ENCODE data around the gene KATNBL1. TPM values are rescaled to one million over a fixed set of nuclear protein-coding genes. Genes with fewer than 3 reads are reported as not detected.

KATNBL1 gene
- total and polyA plus RNA-seq, 9 of the 15 experiments (the other 6 are each of a cell fraction or from before 2014, with no cell fraction given): 6.6 to 46.0 (median 24.0) TPM

DNA sequence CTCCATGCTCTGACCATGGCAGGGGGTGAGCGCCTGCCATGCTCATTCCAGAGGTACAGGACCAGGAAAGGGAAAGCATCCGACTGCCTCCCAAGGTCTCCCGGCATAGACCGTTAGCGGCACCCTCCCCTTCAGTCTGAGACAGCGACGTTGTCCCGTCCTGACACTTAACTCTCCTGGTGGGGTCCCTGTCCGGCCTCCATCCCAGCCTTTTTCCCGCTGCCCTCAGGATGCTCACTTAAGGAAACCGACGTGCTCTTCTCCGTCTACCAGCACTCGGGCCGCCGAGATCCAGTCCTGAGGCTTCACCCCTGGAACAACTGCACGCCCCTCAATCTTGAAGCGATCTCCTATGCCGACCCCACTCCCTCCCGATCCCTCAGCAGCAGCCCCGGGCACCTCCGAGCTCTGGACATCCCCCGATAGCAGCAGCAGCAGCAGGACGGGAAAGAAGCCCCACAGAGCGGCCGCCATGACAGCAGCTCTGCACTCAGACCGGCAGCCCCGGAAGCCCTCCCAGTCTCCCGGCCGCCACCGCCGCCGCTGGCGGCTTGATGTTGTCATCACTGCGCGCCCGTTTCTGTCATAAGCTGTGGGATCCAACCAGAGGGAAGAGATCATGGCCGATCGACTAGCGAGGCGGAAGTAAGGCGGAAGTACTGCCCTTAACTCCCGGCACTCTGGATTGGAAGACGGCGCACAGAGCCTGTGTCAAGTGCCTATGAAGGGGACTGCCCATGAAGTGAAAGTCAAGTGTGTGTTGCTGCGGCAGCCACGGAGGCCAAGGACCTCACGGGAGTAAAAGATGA, 108.3 kb downstream of the KATNBL1 start, which contains the start of the genes EMC7 and PGBD4 (continued):
- TF ChIP-seq E2F6 (IDR thresholded peaks at IDR 0.05; ENCODE audit: borderline replicate concordance in 1 of 2, extremely low read depth in 1 of 2, insufficient read depth in 1 of 2, insufficient read length in 1 of 2, low read depth in 1 of 2, low read length in 1 of 2, poor library complexity in 1 of 2, severe bottlenecking in 1 of 2): peak; percentile 76 to 81
- TF ChIP-seq ESRRB (CRISPR knock-in tag; IDR thresholded peaks at IDR 0.05; ENCODE audit: borderline replicate concordance): no peak
- no peak for TF ChIP-seq FOXJ3 (CRISPR knock-in tag; IDR thresholded peaks at IDR 0.05)
- TF ChIP-seq, protein P1, sequence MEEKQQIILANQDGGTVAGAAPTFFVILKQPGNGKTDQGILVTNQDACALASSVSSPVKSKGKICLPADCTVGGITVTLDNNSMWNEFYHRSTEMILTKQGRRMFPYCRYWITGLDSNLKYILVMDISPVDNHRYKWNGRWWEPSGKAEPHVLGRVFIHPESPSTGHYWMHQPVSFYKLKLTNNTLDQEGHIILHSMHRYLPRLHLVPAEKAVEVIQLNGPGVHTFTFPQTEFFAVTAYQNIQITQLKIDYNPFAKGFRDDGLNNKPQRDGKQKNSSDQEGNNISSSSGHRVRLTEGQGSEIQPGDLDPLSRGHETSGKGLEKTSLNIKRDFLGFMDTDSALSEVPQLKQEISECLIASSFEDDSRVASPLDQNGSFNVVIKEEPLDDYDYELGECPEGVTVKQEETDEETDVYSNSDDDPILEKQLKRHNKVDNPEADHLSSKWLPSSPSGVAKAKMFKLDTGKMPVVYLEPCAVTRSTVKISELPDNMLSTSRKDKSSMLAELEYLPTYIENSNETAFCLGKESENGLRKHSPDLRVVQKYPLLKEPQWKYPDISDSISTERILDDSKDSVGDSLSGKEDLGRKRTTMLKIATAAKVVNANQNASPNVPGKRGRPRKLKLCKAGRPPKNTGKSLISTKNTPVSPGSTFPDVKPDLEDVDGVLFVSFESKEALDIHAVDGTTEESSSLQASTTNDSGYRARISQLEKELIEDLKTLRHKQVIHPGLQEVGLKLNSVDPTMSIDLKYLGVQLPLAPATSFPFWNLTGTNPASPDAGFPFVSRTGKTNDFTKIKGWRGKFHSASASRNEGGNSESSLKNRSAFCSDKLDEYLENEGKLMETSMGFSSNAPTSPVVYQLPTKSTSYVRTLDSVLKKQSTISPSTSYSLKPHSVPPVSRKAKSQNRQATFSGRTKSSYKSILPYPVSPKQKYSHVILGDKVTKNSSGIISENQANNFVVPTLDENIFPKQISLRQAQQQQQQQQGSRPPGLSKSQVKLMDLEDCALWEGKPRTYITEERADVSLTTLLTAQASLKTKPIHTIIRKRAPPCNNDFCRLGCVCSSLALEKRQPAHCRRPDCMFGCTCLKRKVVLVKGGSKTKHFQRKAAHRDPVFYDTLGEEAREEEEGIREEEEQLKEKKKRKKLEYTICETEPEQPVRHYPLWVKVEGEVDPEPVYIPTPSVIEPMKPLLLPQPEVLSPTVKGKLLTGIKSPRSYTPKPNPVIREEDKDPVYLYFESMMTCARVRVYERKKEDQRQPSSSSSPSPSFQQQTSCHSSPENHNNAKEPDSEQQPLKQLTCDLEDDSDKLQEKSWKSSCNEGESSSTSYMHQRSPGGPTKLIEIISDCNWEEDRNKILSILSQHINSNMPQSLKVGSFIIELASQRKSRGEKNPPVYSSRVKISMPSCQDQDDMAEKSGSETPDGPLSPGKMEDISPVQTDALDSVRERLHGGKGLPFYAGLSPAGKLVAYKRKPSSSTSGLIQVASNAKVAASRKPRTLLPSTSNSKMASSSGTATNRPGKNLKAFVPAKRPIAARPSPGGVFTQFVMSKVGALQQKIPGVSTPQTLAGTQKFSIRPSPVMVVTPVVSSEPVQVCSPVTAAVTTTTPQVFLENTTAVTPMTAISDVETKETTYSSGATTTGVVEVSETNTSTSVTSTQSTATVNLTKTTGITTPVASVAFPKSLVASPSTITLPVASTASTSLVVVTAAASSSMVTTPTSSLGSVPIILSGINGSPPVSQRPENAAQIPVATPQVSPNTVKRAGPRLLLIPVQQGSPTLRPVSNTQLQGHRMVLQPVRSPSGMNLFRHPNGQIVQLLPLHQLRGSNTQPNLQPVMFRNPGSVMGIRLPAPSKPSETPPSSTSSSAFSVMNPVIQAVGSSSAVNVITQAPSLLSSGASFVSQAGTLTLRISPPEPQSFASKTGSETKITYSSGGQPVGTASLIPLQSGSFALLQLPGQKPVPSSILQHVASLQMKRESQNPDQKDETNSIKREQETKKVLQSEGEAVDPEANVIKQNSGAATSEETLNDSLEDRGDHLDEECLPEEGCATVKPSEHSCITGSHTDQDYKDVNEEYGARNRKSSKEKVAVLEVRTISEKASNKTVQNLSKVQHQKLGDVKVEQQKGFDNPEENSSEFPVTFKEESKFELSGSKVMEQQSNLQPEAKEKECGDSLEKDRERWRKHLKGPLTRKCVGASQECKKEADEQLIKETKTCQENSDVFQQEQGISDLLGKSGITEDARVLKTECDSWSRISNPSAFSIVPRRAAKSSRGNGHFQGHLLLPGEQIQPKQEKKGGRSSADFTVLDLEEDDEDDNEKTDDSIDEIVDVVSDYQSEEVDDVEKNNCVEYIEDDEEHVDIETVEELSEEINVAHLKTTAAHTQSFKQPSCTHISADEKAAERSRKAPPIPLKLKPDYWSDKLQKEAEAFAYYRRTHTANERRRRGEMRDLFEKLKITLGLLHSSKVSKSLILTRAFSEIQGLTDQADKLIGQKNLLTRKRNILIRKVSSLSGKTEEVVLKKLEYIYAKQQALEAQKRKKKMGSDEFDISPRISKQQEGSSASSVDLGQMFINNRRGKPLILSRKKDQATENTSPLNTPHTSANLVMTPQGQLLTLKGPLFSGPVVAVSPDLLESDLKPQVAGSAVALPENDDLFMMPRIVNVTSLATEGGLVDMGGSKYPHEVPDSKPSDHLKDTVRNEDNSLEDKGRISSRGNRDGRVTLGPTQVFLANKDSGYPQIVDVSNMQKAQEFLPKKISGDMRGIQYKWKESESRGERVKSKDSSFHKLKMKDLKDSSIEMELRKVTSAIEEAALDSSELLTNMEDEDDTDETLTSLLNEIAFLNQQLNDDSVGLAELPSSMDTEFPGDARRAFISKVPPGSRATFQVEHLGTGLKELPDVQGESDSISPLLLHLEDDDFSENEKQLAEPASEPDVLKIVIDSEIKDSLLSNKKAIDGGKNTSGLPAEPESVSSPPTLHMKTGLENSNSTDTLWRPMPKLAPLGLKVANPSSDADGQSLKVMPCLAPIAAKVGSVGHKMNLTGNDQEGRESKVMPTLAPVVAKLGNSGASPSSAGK (IDR thresholded peaks at IDR 0.05): peak; percentile 89
- no peak for TF ChIP-seq RFX7 (CRISPR knock-in tag; IDR thresholded peaks at IDR 0.05)
- TF ChIP-seq CBX2 (IDR thresholded peaks at IDR 0.05; ENCODE audit: insufficient read depth, low read length, poor library complexity, severe bottlenecking): no peak
- no peak for TF ChIP-seq ZC3H8 (IDR thresholded peaks at IDR 0.05)
- TF ChIP-seq, protein P2, sequence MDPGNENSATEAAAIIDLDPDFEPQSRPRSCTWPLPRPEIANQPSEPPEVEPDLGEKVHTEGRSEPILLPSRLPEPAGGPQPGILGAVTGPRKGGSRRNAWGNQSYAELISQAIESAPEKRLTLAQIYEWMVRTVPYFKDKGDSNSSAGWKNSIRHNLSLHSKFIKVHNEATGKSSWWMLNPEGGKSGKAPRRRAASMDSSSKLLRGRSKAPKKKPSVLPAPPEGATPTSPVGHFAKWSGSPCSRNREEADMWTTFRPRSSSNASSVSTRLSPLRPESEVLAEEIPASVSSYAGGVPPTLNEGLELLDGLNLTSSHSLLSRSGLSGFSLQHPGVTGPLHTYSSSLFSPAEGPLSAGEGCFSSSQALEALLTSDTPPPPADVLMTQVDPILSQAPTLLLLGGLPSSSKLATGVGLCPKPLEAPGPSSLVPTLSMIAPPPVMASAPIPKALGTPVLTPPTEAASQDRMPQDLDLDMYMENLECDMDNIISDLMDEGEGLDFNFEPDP (CRISPR knock-in tag; IDR thresholded peaks at IDR 0.05): no peak
- peak in 1 of 2 experiments; percentile 82; a peak in 2 of 4 replicates for TF ChIP-seq CSDE1 (IDR thresholded peaks at IDR 0.05)
- TF ChIP-seq MYC (IDR thresholded peaks at IDR 0.05; ENCODE audit: low read depth, low read length): peak; percentile 90
- TF ChIP-seq MYC (CRISPR knock-in tag; IDR thresholded peaks at IDR 0.05; ENCODE audit: borderline replicate concordance, low read depth): no peak
- TF ChIP-seq DPF2 (IDR thresholded peaks at IDR 0.05): no peak
- TF ChIP-seq RBM14 (IDR thresholded peaks at IDR 0.05; ENCODE audit: borderline replicate concordance, insufficient read depth, low read depth, low read length): no peak

Data from K562 (cell line).